HCT116 (cell line): ENCODE data around the gene TUBB6. TPM values are rescaled to one million over a fixed set of nuclear protein-coding genes. Genes with fewer than 3 reads are reported as not detected.

Experiments used
- ATAC-seq: fragments of 200-7000 bp; cut with Tn5 transposase; 2 replicates; pipeline ENCODE4 v1.9.1; 2020; ENCODE audit warnings: mild to moderate bottlenecking, moderate library complexity
- BruUV-seq: library from RNA; stranded (reverse); fragments of 400-500 nt; replicated peaks from 2 replicates; lab custom pipeline; 2021; lab: Mats Ljungman, UMichigan
- CTCF ChIA-PET: fragments of 300-600 bp; sonication (Branson Sonifier 250); formaldehyde crosslinking; loops from one replicate; lab custom pipeline; 2021; ENCODE audit warnings: antibody characterized with exemption; lab: Charles Lee
- POLR2A ChIA-PET: fragments of 300-600, 350-600 bp; sonication (Branson Sonifier 250); formaldehyde crosslinking; loops from one replicate; lab custom pipeline; 2021; ENCODE audit warnings: antibody characterized with exemption; lab: Charles Lee
- RAD21 ChIA-PET, 2 experiments: fragments of 300-600 bp; sonication (Branson Sonifier 250); formaldehyde crosslinking; loops; one replicate each; lab custom pipeline; 2023; ENCODE audit warnings: low total read pairs in 2 of 2; ENCODE audit not compliant: uncharacterized antibody in 2 of 2, unreplicated experiment in 2 of 2, low non-redundant PET in 1 of 2; lab: Charles Lee
- DNase-seq: peaks from one replicate; pipeline ENCODE4 v3.0.0-alpha.2; 2010; ENCODE audit warnings: low read depth, low spot score
- H2AFZ ChIP-seq: fragments of 200-600 bp; shearing (Covaris generic), sonication (generic); 2 replicates; pipeline ENCODE4 v1.6.1; 2017; ENCODE audit warnings: low read depth, mixed run types, mixed read lengths, antibody characterized with exemption, low read length; ENCODE audit not compliant: poor library complexity, severe bottlenecking
- H3K27ac ChIP-seq: 2 replicates; pipeline ENCODE4 v1.5.1; 2012; ENCODE audit warnings: low read depth, low read length
- H3K27me3 ChIP-seq: fragments of 200-600 bp; sonication (generic); 2 replicates; pipeline ENCODE4 v1.6.1; 2016; ENCODE audit warnings: mixed run types, low read length, mixed read lengths; ENCODE audit not compliant: insufficient read depth
- H3K36me3 ChIP-seq, 2 experiments: fragments of 200-500 bp in 1 of 2; fragments of 200-600 bp in 1 of 2; sonication (Bioruptor generic) in 1 of 2; sonication (generic) in 1 of 2; 2 replicates each; pipeline versions ENCODE4 v1.5.1 to v1.6.1; 2014 to 2016; ENCODE audit warnings: low read length in 2 of 2, inconsistent platforms in 1 of 2, mixed read lengths in 1 of 2, mixed run types in 1 of 2; ENCODE audit not compliant: insufficient read depth in 2 of 2, control insufficient read depth in 1 of 2
- H3K4me1 ChIP-seq, 2 experiments: fragments of 200-600 bp in 1 of 2; sonication (generic) in 1 of 2; 2 replicates each; pipeline versions ENCODE4 v1.5.1 to v1.6.1; 2012 to 2017; ENCODE audit warnings: low read length in 2 of 2, inconsistent platforms in 1 of 2, mild to moderate bottlenecking in 1 of 2, mixed read lengths in 1 of 2, mixed run types in 1 of 2, moderate library complexity in 1 of 2; ENCODE audit not compliant: insufficient read depth in 2 of 2, control insufficient read depth in 1 of 2
- H3K4me2 ChIP-seq: fragments of 200-600 bp; sonication (generic); 2 replicates; pipeline ENCODE4 v1.6.1; 2017; ENCODE audit warnings: mixed run types, low read length, mixed read lengths
- H3K4me3 ChIP-seq, 2 experiments: fragments of 200-600 bp in 1 of 2; sonication (generic) in 1 of 2; replicated peaks in 1 of 2; 2 replicates each; pipeline ENCODE4 v1.5.1; 2011 to 2016; ENCODE audit warnings: low read length in 2 of 2, control low read depth in 1 of 2, low read depth in 1 of 2, mild to moderate bottlenecking in 1 of 2, mixed read lengths in 1 of 2, mixed run types in 1 of 2
- H3K79me2 ChIP-seq: fragments of 200-600 bp; sonication (generic); 2 replicates; pipeline ENCODE4 v1.6.1; 2017; ENCODE audit warnings: mild to moderate bottlenecking, mixed run types, low read length, moderate library complexity, mixed read lengths; ENCODE audit not compliant: insufficient read depth
- H3K9ac ChIP-seq: fragments of 200-600 bp; sonication (generic); 2 replicates; pipeline ENCODE4 v1.6.1; 2016; ENCODE audit warnings: low read length, mixed read lengths
- H3K9me2 ChIP-seq: fragments of 200-600 bp; sonication (generic), shearing (Covaris generic); 2 replicates; pipeline ENCODE4 v1.6.1; 2017; ENCODE audit warnings: mixed run types, mild to moderate bottlenecking, moderate library complexity; ENCODE audit not compliant: insufficient read depth
- H3K9me3 ChIP-seq, 2 experiments: fragments of 200-500 bp in 1 of 2; fragments of 200-600 bp in 1 of 2; sonication (Bioruptor generic) in 1 of 2; sonication (generic) in 1 of 2; 2 replicates each; pipeline ENCODE4 v1.6.1; 2014 to 2017; ENCODE audit warnings: low read length in 2 of 2, mixed read lengths in 2 of 2, inconsistent platforms in 1 of 2, low read depth in 1 of 2, mild to moderate bottlenecking in 1 of 2, mixed run types in 1 of 2, moderate library complexity in 1 of 2; ENCODE audit not compliant: control insufficient read depth in 1 of 2, insufficient read depth in 1 of 2
- H4K20me1 ChIP-seq: fragments of 200-600 bp; sonication (generic), shearing (Covaris generic); 2 replicates; pipeline ENCODE4 v1.6.1; 2017; ENCODE audit warnings: mixed run types, mild to moderate bottlenecking, moderate library complexity; ENCODE audit not compliant: insufficient read depth
- ATF3 ChIP-seq: IDR thresholded peaks from 2 replicates; pipeline ENCODE4 v1.6.1; 2012
- CBX3 ChIP-seq: IDR thresholded peaks from 2 replicates; pipeline ENCODE4 v1.6.1; 2012; ENCODE audit warnings: low read depth
- EZH2 ChIP-seq: fragments of 200-600 bp; sonication (generic); IDR thresholded peaks from 2 replicates; pipeline ENCODE4 v1.6.1; 2017; ENCODE audit warnings: antibody characterized with exemption, mixed run types
- JUND ChIP-seq: IDR thresholded peaks from 2 replicates; pipeline ENCODE4 v1.6.1; 2012
- RAD21 ChIP-seq: IDR thresholded peaks from 2 replicates; pipeline ENCODE4 v1.6.1; 2012; ENCODE audit warnings: low read depth, mild to moderate bottlenecking
- SP1 ChIP-seq: IDR thresholded peaks from 2 replicates; pipeline ENCODE4 v1.6.1; 2012; ENCODE audit warnings: low read depth
- SRF ChIP-seq: IDR thresholded peaks from 2 replicates; pipeline ENCODE4 v1.6.1; 2012; ENCODE audit warnings: low read depth
- TCF7L2 ChIP-seq: IDR thresholded peaks from 2 replicates; pipeline ENCODE4 v1.7.0; 2011; ENCODE audit warnings: borderline replicate concordance, inconsistent platforms; ENCODE audit not compliant: insufficient read depth, insufficient read length; ENCODE audit errors: extremely low read depth
- ZBTB33 ChIP-seq: IDR thresholded peaks from 2 replicates; pipeline ENCODE4 v1.6.1; 2011; ENCODE audit warnings: mild to moderate bottlenecking, low read length, moderate library complexity; ENCODE audit not compliant: insufficient replicate concordance; ENCODE audit errors: extremely low read depth
- intact Hi-C: fragments of 100-400 bp; cut with micrococcal nuclease; formaldehyde crosslinking; loops from 2 replicates; pipeline ENCODE4 v1.10.0; 2022
- total RNA-seq: library from RNA; stranded (reverse); gene quantifications from one replicate; pipeline ENCODE4 v1.2.1, GENCODE V29; 2021; ENCODE audit not compliant: unreplicated experiment

The TUBB6 gene
- total RNA-seq, 1 experiment from 2014 or later: 87.4 TPM

DNA sequence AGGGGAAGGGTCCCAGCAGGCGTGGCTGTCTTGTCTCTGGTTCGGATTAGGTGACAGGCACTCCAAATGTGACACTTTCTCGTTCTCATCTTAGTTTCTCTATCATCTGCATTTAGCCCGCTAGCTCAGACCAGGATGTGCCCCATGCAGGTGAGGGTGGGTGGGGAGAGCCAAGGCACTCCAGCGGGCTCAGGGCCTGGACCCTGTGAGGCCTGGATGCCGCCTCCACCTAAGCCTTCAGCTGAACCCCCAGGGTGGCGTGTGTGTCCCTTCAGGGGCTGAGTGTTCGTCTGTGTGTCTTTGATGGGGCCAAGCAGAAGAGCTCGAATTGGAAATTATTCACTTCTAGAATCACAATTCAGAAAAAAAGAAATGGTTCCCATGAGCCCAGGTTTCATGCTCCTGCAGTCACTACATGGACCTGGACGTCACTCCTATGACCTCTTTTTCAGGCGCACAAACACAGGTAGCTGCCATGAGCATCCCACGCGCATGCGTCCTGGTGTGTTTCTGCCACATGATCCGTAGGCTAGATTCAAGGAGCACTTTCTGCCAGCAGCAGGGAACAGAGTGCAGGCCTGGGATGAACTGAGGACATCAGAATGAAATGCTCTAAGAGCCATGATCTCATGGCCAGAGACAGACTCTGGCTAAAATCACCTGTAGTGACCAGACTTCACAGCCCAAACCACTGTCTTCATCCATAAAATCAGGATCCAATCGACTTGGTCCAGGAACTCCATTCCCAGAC lies 28.1 kb upstream of the TUBB6 start:
- Histone ChIP-seq H3K9me2 (no peaks in the 10 kb centered on the region), H3K4me1 (peaks cover 9 to 28% of the 10 kb centered on the region in 2 experiments; a peak in 3 of 4 replicates), H3K36me3 (no peaks in the 10 kb centered on the region), H4K20me1 (no peaks in the 10 kb centered on the region), H3K9ac (no peak overlapping the region), H3K9me3 (no peaks in the 10 kb centered on the region), H3K79me2 (no peaks in the 10 kb centered on the region), H3K4me2 (no peak overlapping the region), H3K4me3 (no peak overlapping the region), H3K27ac (no peak overlapping the region), H2AFZ (no peak overlapping the region), H3K27me3 (no peaks in the 10 kb centered on the region)
- no peak for TF ChIP-seq TCF7L2
- no peak for TF ChIP-seq SRF
- no peak for TF ChIP-seq ATF3
- ATAC-seq (no peak), DNase-seq (no peak)
- no TSS peak for BruUV-seq
- CTCF ChIA-PET: interaction anchor here (2.6 kb wide), 1 partner anchor 8 kb away, joined by 13 read pairs; no protein-coding TSS in a partner anchor
- RAD21 ChIA-PET: no interaction called here
- POLR2A ChIA-PET: interaction anchor here (0.5 kb wide), 1 partner anchor 29 kb away, joined by 3 read pairs; no protein-coding TSS in a partner anchor
- intact Hi-C loops: loop anchor here (5.0 kb wide), 1 partner anchor 382 kb away; no protein-coding TSS in a partner anchor

DNA sequence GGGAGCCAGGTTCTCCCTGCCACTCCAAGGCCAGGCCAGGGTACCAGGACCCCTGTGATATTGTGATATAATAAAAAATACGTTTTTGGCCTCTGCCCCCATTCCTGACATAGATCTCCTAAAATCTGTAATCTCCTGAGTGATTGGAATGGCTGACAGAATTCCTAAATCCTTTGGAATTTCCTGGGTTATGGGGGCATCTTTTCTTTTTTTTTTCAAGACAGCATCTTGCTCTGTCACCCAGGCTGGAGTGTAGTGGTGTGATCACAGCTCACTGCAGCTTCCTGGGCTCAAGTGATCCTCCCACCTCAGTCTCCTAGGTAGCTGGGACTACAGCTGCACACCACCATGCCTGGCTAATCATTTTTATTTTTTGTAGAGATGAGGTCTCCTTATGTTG lies 26.2 kb upstream of the TUBB6 start:
- H3K36me3 ChIP-seq: no peaks in the 10 kb centered on the region
- no peak for DNase-seq
- ATAC-seq: no peak
- TF ChIP-seq ZBTB33 (no peak), EZH2 (no peak), SP1 (no peak), CBX3 (no peak), JUND (no peak), RAD21 (no peak)
- peak overlapping the region; percentile 38; the same call in 1 of the 2 replicates for H3K4me2 ChIP-seq
- POLR2A ChIA-PET: interaction anchor here (3.2 kb wide), 1 partner anchor 10 kb away, joined by 11 read pairs; no protein-coding TSS in a partner anchor
- H3K79me2 ChIP-seq: no peaks in the 10 kb centered on the region
- CTCF ChIA-PET: interaction anchor here (2.6 to 3.8 kb wide), 2 partner anchors 10 kb away, joined by 13 to 32 read pairs; no protein-coding TSS in a partner anchor
- no peaks in the 10 kb centered on the region for H4K20me1 ChIP-seq
- no peaks in the 10 kb centered on the region for H3K9me2 ChIP-seq
- no peak overlapping the region for H3K27ac ChIP-seq
- H3K9ac ChIP-seq: no peak overlapping the region
- intact Hi-C loops: loop anchor here (5.0 kb wide), 1 partner anchor 380 kb away; no protein-coding TSS in a partner anchor
- RAD21 ChIA-PET: no interaction called here
- no peak overlapping the region for H2AFZ ChIP-seq
- BruUV-seq: no TSS peak
- H3K27me3 ChIP-seq: no peaks in the 10 kb centered on the region
- no peaks in the 10 kb centered on the region for H3K9me3 ChIP-seq
- no peak overlapping the region for H3K4me3 ChIP-seq
- peaks cover 11 to 32% of the 10 kb centered on the region in 2 experiments for H3K4me1 ChIP-seq
